ENCODE results near the gene ZW10.

- TF ChIP-seq SUZ12 (IDR thresholded peaks at IDR 0.05; ENCODE audit: extremely low read depth, insufficient read depth, insufficient read length), result no peak
- no peak for TF ChIP-seq YY1 (IDR thresholded peaks at IDR 0.05; ENCODE audit: insufficient read depth, insufficient read length)
Measured at GRCh38 chr11:113694390-113694789, 79.1 kb downstream of the ZW10 start.

Data from NT2/D1 (cell line).